NCI-H460 (cell line): ENCODE measurements around the gene CHD9. TPM values are rescaled to one million over a fixed set of nuclear protein-coding genes. Genes with fewer than 3 reads are reported as not detected.
A peak's percentile ranks its signal among the peaks of the same experiment; 100 is the strongest.
"Not testable (repeated sequence)": the region's sequence is repeated elsewhere in the genome, so short reads cannot be mapped to it uniquely, and the experiment has no call there.

Experiments used
- DNase-seq: peaks from one replicate; pipeline ENCODE4 v3.0.0-alpha.2; 2016; ENCODE audit warnings: low read depth; ENCODE audit errors: extremely low read depth
- polyA plus RNA-seq: library from polyadenylated mRNA; depleted of rRNA; stranded (reverse); fragments of >200 nt; gene quantifications from 2 replicates; pipeline ENCODE4 v1.2.3, GENCODE V29; 2014; cell fraction: nucleus; rRNA removed
- total RNA-seq: library from RNA; depleted of rRNA; stranded (reverse); fragments of >200 nt; shearing (Covaris generic); gene quantifications from 2 replicates; pipeline ENCODE4 v1.2.3, GENCODE V29; 2014; rRNA removed

The CHD9 gene, protein sequence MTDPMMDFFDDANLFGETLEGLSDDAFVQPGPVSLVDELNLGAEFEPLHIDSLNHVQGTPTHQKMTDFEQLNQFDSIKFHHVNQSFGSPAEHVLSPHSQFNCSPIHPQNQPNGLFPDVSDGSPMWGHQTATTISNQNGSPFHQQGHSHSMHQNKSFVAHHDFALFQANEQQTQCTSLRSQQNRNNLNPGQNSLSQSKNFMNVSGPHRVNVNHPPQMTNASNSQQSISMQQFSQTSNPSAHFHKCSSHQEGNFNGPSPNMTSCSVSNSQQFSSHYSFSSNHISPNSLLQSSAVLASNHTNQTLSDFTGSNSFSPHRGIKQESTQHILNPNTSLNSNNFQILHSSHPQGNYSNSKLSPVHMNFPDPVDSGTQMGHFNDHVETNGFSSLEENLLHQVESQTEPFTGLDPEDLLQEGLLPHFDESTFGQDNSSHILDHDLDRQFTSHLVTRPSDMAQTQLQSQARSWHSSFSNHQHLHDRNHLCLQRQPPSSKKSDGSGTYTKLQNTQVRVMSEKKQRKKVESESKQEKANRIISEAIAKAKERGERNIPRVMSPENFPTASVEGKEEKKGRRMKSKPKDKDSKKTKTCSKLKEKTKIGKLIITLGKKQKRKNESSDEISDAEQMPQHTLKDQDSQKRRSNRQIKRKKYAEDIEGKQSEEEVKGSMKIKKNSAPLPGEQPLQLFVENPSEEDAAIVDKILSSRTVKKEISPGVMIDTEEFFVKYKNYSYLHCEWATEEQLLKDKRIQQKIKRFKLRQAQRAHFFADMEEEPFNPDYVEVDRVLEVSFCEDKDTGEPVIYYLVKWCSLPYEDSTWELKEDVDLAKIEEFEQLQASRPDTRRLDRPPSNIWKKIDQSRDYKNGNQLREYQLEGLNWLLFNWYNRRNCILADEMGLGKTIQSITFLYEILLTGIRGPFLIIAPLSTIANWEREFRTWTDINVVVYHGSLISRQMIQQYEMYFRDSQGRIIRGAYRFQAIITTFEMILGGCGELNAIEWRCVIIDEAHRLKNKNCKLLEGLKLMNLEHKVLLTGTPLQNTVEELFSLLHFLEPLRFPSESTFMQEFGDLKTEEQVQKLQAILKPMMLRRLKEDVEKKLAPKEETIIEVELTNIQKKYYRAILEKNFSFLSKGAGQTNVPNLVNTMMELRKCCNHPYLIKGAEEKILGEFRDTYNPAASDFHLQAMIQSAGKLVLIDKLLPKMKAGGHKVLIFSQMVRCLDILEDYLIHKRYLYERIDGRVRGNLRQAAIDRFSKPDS (N-terminal part only)
- 31.3 and 38.8 TPM in 2 replicates for total RNA-seq
- polyA plus RNA-seq = 8.6 and 26.4 TPM in 2 replicates

DNA sequence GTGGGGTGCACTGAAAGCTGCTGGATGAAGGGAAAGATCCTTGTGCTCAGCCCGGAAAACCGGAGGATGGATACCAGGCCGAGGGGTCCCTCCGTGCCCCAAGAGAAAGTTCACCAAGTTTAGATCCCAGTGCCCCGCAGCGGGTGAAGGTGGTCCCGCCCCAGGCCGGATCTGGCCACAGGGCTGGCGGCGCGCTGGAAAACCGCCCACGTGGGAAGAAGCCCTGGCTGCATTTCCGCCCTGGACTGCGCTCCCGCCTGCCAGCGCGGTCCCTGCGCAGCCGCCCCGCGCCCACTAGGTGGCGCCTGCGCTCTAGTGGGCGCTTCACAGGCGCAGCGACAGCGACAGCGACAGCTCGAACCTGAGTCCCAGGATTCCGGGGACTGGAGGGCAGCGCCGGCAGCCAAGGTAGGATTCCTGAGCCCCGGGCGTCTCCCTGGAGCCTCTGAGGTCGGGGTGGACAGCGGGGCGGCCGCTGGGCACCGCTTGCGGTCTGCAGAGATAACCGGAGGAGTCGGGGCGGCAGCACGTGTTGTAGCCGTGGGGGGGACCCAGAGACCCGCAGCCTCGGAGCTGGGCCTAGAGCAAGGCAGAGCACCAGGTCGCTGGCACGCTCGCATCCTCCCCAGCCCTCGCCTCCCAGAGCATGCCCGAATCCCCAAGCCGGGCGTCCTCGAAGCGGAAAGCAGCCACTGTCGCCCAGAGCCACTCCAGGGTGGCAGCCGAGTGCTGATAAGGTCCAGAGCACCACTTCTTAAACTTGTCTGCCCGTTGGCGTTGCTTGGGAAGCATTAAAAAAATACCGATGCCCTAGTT is at the start of gene CHD9:
CHD9 (plus strand) TSS at position 322 of the 816 bp plus-strand sequence. CDS start 101,099 bp downstream, outside the sequence.
- peak; percentile 80 for DNase-seq

DNA sequence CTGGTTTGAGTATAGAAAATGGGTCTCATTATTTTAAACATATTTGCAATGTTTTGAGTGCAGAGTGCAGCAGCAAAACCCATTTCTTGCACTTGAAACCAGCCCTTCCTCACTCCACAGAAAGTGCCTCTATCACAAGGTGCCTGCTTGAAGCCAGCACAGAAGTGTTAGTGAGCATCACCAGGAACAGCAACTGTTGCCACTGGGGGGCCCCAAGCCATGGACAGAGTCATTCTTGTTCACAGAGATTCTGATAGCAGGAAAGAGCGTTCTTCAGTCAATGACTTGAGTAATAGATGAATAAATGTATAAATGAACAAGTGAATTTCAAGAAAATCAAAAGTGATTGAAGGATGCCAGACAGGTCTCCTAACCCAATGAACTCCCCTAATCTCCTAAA is 47.7 kb upstream of the CHD9 start:
- no peak for DNase-seq

DNA sequence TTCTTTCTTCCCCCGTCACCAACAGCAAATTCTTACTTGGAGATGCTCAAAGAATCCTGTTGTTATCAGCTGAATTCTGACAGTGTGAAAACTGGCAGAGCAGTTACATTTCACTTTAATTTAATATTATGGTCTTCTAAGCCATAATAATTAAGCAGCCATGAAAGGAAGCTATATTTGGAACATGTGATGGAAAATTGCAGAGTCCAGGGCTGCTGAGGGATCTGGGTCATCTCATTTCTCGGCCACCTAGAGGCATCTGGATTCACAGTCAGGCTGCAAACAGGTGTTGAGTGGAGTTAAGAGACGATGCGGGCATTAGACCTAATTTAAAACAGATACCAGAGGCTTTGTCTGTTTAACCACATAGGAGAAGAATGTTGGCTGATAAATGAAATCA is 40.5 kb upstream of the CHD9 start:
- DNase-seq = no peak

DNA sequence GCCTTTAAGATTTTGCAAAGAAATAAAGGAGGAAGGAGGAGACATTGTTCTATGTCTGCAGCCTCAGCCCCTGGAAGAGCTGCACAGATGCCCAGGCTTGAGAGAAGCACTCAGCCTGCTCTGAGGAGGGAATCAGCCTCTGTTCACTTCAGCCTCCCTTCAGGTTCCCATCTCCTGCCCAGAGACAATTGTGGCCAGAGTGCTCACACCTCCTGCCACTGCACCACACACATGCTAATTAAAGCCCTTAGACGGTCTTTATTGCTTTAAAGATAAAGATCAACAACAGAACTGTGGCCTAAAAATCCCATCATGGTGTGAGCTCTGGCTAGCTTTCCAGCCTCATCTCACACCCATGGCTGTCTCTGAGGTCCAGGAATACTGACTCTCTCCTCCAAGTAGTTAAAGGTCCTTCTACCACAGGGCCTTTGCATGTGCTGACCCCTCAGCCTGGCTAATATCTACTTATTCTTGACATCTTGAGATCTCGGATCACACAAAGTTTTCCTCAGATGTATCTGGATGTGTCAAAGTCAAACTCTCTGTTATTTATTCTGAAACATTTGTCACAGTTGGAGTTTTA is 35.9 kb upstream of the CHD9 start:
- DNase-seq = no peak

DNA sequence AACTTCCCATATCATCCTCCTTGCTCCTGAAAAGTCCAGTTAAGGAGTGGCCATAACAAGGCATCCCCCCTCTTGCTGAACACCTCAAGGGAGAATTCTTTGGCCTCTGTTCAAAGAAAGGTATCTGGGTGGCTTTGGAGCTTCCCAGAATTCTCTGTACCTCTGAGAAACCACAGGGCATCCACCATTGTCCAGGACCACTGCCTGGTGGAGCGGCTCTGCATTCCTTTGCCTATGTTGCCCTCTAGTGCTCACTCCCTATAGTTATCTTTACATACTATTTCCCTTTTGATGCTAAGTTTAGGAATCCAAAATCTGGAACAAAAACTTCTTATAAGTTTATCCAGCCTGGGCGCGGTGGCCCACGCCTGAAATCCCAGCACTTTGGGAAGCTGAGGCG is 32.4 kb upstream of the CHD9 start:
- DNase-seq = peak; percentile 53

DNA sequence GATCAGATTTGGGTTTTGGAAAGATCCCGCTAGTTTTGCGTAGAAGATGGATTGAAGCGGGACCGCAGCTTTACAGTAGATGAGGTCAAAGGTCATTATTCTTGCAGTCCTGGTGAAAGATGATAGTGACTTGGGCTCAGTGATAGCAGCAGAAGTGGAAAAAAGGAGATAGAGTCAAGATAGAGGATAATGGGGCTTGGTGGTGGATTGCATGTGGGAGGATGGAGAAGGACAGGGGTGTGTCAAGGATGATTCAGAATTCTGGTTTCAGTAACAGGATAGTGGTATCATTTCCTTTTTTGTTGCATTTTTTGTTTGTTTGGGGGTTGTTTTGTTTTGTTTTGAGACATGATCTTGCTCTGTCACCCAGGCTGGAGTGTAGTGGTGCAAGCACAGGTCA is 30.7 kb upstream of the CHD9 start:
- DNase-seq = no peak

DNA sequence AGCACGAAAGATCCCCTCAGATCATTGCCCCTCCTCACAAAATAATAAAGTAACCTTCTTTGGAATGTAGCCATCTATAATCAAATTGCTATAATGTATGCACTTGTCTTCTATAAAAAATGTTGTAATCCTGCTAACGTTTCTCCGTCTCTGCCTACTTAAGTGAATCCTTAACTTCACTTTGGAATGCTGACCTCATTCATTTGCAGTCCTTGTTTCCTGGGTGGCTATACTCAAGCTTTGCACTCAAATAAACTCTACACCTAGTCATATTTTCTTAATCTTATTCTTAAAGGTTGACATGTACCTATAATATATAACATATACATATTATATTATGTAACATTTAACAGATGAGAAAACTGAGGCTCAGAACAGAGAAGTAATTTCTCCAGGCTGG is 24.8 kb upstream of the CHD9 start:
- DNase-seq = no peak

DNA sequence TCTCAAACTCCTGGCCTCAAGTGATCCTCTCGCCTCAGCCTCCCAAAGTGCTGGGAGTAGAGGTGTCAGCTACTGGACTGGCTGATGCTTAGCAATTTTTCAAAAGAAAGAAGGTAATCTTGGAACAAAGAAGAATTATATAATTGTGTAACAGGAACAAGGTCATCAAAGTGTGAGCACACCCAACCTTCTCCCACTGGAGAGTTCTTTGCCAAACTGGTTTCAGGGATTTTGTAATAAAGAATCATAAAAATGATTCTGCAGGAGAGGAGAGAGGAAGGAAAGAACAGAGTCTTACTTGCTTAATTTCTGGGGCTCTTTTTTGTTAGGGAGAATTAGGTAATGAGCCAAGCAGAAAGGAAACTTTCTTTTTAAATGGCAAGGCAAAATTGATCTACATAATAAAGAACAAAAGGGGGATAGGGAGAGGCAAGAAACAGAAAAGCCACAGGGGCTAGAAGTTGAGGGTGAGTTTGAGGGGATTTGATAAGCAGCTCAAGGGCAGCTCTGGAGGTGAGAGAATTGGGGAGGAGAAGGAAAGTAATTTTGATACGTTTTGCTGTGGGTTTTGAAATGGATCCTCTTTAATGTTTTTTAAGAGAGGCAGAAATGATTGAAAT is 23.4 kb upstream of the CHD9 start:
- DNase-seq = no peak

DNA sequence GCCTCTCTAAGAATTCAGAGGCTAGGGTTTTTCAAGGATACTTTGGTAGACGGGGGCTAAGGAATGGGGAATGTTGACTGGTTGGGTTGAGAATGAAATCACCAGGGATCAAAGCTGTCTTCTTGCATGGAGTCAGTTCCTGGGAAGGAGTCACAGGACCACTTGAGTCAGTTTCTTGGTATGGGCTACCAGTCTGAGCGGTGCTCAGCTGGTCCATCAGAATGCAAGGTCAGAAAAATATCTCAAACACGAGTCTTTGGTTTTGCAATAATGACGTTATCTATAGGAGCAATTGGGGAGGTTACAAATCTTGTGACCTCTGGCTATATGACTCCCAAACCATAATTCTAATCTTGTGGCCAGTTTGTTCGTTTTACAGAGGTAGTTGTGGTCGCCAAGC is 20.5 kb upstream of the CHD9 start:
- DNase-seq = no peak

DNA sequence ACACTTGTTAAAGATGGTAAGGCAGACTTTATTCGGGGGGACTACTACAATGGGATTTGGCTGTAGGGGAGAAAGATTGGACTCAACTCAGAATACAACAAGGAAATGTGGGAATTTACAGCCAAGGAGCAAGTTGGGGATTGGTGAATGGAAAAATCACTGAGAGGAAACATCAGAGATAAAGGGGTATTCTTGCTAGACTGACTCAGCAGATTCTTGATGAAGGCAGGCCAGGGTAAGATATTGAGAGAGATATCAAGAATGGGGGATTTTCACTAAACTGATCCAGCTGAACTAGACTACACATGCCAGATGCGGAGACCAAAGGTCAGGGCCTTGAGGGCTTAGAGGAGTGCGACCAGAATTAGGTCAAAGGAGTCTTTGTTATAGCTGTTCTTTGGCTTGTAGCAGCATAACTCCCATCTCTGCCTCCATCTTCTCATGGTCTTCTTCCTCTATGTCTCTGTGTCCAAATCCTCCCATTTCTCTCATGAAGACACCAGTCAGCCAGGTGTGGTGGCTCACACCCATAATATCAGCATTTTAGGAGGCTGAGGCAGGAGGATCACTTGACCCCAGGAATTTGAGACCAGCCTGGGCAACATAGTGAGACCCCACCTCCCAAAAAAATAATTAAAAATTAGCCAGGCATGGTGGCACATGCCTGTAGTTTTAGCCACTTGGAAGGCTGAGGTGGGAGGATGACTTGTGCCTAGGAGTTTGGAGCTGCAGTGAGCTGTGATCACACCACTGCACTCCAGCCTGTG is 19.4 kb upstream of the CHD9 start:
- no peak for DNase-seq

DNA sequence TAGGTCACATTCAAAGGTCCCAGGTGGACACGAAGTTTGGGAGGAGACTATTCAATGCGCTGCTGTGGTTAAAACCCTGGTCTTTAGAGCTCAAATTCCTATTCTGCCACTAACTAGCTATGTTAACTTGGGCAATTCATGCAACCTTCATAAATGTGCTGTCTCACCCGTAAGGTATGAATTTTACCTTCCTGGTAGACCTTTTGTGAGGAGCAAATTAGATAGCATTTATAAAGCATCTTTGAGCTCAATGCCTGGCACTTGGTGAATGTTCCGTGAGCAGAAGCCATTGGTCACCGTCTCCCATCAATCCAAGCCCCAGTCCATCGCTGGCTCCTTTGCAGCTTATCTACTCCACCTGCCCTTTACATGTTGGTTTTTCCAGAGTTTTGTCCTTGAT is 18.7 kb upstream of the CHD9 start:
- DNase-seq = no peak

DNA sequence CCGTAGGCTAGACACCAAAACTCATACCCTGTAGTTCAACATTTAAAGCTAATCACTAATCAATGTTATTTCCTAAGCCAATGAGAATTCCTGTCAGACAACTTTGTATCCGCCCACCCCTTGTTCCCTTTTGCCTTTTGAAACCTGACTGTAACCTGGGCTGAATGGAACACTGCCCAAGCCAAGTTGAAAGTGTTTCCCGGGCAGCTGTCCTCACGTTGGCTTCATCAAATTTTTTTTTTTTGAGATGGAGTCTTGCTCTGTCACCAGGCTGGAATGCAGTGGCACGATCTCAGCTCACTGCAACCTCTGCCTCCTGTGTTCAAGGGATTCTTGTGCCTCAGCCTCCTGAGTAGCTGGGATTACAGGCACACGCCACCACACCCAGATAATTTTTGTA is 18.1 kb upstream of the CHD9 start:
- not testable (repeated sequence) for DNase-seq

DNA sequence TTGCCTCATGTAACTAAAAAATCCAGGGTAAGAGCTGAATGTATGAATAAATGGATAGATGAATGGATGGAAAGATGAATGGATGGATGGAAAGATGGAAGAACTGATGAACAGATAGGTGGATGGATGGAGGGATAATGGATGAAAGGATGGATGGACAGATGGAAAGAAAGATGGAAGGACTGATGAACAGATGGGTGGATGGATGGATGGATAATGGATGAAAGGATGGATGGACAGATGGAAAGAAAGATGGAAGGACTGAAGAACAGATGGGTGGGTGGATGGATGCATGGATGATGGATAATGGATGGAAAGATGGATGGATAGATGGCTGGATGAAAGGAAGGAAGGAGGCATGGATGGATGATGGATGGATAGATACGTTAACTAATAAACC is 14.0 kb upstream of the CHD9 start:
- no peak for DNase-seq

DNA sequence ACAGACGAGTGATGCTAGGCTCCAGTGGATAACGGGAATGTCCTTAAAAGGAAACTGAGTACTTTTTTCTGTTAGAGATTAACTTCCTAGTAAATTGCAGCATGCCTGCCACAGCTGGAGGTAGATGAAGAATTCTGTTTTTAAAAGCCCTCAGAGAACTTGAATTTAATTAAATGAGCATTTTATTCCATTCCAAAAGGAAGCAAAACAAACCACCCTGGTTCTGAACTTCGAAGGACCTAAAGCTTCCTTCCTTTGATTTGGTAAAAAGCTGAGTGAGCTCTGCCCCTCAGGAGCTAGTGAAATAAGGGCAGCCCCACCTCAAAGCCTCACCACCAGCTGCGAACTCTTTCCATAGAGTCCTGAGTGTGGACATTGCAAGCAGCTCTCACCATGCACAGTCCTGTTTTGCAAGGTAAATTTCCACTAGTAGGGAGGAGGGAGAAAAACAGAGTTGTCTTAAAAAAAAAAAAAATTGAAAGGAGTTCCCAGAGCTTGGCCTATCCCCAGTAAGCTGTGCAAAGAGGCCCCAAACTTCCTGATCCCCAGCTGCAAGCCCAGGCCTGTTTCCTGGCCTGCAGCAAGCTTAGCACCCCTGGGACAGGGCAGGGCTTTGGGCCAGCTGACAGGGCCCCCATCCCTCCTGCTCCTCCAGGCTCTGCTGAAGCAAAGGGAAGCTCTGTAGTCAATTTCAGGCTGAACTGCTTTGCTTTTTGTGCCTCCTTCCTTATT is 13.3 kb upstream of the CHD9 start:
- DNase-seq = no peak

DNA sequence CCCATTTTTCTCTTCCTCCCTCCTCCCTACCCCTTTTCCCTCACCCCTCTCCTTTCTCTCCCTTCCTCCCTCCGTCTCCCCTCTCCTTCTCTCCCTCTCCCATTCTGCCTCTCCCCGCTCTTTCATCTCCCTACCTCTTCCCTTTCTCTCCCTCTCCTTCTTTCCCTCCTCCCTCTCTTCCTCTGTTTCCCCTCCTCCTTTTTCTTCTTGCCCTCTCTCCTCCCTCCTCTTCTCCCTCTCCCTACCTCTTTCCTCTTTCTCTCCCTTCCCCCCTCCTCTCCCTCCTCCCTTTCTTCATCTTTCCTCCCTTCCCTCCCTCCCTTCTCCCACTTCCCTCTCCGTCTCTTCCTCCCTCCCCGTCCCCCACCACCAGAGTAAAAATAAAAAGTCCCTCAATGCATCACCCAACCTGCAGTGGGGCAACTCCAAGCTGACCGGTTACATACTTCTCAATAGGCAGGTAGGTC is 12.5 kb upstream of the CHD9 start:
- DNase-seq = no peak

DNA sequence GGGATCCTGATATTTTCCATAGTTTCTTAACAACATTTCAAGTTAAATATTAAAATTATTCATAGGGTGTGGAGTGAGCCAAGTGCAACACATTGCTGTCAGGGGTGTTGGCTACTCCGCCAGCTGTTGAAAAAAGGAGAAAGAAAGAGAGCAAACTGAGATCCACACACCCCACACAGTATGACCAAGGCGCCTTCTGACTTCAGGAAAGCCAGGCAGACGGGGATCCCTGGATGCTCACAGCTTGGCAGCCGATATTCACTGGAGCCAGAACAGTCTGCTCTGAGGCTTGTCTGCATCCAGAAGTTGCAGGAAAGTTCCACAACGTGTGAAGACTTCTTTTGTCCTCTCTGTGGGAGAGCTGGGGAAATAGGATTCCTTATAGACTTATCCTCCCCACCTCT is 11.4 kb upstream of the CHD9 start:
- DNase-seq = no peak

DNA sequence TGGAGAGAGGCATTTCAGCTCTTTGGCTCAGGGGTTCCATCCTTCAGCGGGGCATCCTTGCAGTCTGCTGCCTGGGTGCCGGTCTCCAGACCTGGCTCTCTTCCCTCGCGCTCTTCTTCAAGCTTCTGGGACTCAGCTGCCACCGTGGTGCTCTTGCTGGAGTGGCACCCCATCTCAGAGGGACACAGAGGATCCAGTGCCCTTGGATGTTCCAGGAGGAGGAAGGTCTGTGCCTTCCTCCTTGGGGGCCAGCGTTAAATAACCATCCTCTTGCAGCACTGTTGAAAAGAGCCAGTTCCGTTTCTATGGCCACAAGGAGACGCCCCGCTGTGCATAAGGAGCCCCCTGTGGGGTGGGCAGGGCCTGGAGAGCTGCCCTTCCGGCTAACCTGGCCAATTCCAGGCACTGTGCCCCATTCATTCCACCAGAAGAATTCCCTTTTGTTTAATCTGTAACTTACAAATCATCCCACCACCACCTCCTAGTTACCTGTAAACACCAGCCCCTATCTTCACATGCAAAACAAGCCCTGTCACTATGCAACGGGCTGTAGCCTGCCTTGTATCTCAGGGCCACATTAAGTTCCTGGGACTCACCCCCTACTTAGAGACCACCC is 10.7 kb upstream of the CHD9 start:
- DNase-seq = no peak
